C4-2B (cell line): ENCODE results near the gene AHCYL1.

Experiments used
- CTCF ChIP-seq: fragments of 450-650 bp; conservative IDR thresholded peaks from 2 replicates; pipeline ENCODE4 v1.5.1; 2017; ENCODE audit warnings: mild to moderate bottlenecking
- ZFX ChIP-seq: fragments of 450-650 bp; IDR thresholded peaks from 2 replicates; pipeline ENCODE4 v1.6.1; 2017

GRCh38 chr1:110059133-110059863 lies 74.7 kb downstream of the AHCYL1 start:
- no peak for TF ChIP-seq CTCF
- no peak for TF ChIP-seq ZFX
